ENCODE data around the gene CARD19.
A peak's percentile ranks its signal among the peaks of the same experiment; 100 is the strongest.
"Not testable (repeated sequence)": the region's sequence is repeated elsewhere in the genome, so short reads cannot be mapped to it uniquely, and the experiment has no call there.

Gene CARD19

GRCh38 chr9:93107825-93108161, 11.8 kb downstream of the CARD19 start:
- DNase-seq = peak; percentile 19

- DNase-seq = peak; percentile 36
Observed at GRCh38 chr9:93108291-93109041, 12.4 kb downstream of the CARD19 start.

- peak; percentile 26 for DNase-seq
Observed at GRCh38 chr9:93110311-93110855, 14.4 kb downstream of the CARD19 start.

GRCh38 chr9:93111001-93111370, 15.0 kb downstream of the CARD19 start:
- DNase-seq = peak; percentile 21

GRCh38 chr9:93111371-93112115, 15.5 kb downstream of the CARD19 start:
- DNase-seq = peak; percentile 37

- DNase-seq = peak; percentile 44
Observed at GRCh38 chr9:93112116-93112863, 16.3 kb downstream of the CARD19 start.

GRCh38 chr9:93112864-93113389, 16.9 kb downstream of the CARD19 start:
- no peak for DNase-seq

- DNase-seq = peak; percentile 41
Observed at GRCh38 chr9:93114169-93114983, 18.4 kb downstream of the CARD19 start.

- peak; percentile 22 for DNase-seq
Observed at GRCh38 chr9:93114984-93115335, 18.9 kb downstream of the CARD19 start.

GRCh38 chr9:93115486-93116071, 19.6 kb downstream of the CARD19 start:
- peak; percentile 19 for DNase-seq

- peak; percentile 50 for DNase-seq
Observed at GRCh38 chr9:93116072-93116961, 20.3 kb downstream of the CARD19 start.

- not testable (repeated sequence) for DNase-seq
Observed at GRCh38 chr9:93117521-93117920, 21.5 kb downstream of the CARD19 start.

- DNase-seq = peak; percentile 31
Observed at GRCh38 chr9:93117924-93118862, 22.2 kb downstream of the CARD19 start.

GRCh38 chr9:93118863-93119702, 23.1 kb downstream of the CARD19 start:
- DNase-seq = peak; percentile 37

GRCh38 chr9:93119703-93119952, 23.6 kb downstream of the CARD19 start:
- no peak for DNase-seq

GRCh38 chr9:93119953-93120845, 24.2 kb downstream of the CARD19 start:
- DNase-seq = peak; percentile 75

GRCh38 chr9:93120846-93121315, 24.9 kb downstream of the CARD19 start:
- DNase-seq = peak; percentile 27
